ENCODE data around the gene CPT1A. TPM values are rescaled to one million over a fixed set of nuclear protein-coding genes. Genes with fewer than 3 reads are reported as not detected.

The CPT1A gene
- total and polyA plus RNA-seq, 10 of the 15 experiments (the other 5 are each of a cell fraction or from before 2014, with no cell fraction given) = 1.1 to 17.5 (median 6.0) TPM

DNA sequence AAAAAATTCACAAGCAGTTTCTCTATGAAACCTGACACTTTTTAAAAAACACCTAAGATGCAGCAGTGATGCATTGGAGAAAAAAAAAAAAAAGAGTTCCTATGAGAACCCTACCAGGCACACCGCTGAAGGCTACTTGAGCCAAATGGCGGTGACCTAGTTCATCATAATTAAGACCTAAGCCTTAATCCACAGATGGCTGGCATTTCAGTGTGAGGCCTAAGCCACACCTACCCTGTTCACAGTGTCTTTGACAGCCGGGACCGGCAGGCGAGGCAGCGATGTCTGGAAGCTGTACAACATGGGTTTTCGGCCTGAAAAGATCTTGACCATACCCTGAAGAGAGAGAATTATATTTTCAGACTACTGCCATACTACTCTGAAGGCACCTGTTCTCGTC is 38.0 kb downstream of the CPT1A start:
- no peaks in the 10 kb centered on the region for H3K79me2 ChIP-seq (ENCODE audit: control insufficient read depth, insufficient read depth, low read length)
- no peaks in the 10 kb centered on the region for H3K36me3 ChIP-seq (ENCODE audit: control insufficient read depth in 2 of 2, insufficient read depth in 2 of 2, low read length in 1 of 2)
- WGBS (ENCODE audit: insufficient coverage, insufficient replicate concordance, low lambda C conversion rate, missing lambda C conversion rate) = 94% methylated on average over 8 of the region's 8 CpGs
- BruUV-seq (replicated peaks) = no TSS peak
- no peaks in the 10 kb centered on the region for H3K27me3 ChIP-seq (replicated peaks in 1 of 2; ENCODE audit: control insufficient read depth in 2 of 2, insufficient read depth in 2 of 2, low read length in 1 of 2)
- H2AFZ ChIP-seq (ENCODE audit: control insufficient read depth, low read depth, low read length) = no peak overlapping the region
- TF ChIP-seq SUPT20H (IDR thresholded peaks at IDR 0.05; ENCODE audit: borderline replicate concordance, control insufficient read depth, low read depth, low read length) = no peak
- TF ChIP-seq SRF (IDR thresholded peaks at IDR 0.05; ENCODE audit: low read depth in 2 of 2, low read length in 2 of 2) = no peak
- TF ChIP-seq SMC3 (IDR thresholded peaks at IDR 0.05; ENCODE audit: borderline replicate concordance, low read length) = no peak
- TF ChIP-seq NKRF (conservative IDR thresholded peaks at IDR 0.05) = no peak
- no peak for TF ChIP-seq RAD51 (IDR thresholded peaks at IDR 0.05)
- no peak for TF ChIP-seq E2F4 (IDR thresholded peaks at IDR 0.05; ENCODE audit: low read depth, low read length)
- TF ChIP-seq CTCF (IDR thresholded peaks at IDR 0.05 in 2 of 3, conservative IDR thresholded peaks at IDR 0.05 in 1 of 3; ENCODE audit: control insufficient read depth in 2 of 3, extremely low read depth in 1 of 3, insufficient read depth in 1 of 3, low read depth in 3 of 3, low read length in 3 of 3) = no peak
- TF ChIP-seq EP300 (IDR thresholded peaks at IDR 0.05; ENCODE audit: borderline replicate concordance in 1 of 2, control insufficient read depth in 1 of 2, low read depth in 2 of 2, low read length in 2 of 2) = no peak
- no peak for TF ChIP-seq ZNF217 (IDR thresholded peaks at IDR 0.05)
- TF ChIP-seq, protein P1, sequence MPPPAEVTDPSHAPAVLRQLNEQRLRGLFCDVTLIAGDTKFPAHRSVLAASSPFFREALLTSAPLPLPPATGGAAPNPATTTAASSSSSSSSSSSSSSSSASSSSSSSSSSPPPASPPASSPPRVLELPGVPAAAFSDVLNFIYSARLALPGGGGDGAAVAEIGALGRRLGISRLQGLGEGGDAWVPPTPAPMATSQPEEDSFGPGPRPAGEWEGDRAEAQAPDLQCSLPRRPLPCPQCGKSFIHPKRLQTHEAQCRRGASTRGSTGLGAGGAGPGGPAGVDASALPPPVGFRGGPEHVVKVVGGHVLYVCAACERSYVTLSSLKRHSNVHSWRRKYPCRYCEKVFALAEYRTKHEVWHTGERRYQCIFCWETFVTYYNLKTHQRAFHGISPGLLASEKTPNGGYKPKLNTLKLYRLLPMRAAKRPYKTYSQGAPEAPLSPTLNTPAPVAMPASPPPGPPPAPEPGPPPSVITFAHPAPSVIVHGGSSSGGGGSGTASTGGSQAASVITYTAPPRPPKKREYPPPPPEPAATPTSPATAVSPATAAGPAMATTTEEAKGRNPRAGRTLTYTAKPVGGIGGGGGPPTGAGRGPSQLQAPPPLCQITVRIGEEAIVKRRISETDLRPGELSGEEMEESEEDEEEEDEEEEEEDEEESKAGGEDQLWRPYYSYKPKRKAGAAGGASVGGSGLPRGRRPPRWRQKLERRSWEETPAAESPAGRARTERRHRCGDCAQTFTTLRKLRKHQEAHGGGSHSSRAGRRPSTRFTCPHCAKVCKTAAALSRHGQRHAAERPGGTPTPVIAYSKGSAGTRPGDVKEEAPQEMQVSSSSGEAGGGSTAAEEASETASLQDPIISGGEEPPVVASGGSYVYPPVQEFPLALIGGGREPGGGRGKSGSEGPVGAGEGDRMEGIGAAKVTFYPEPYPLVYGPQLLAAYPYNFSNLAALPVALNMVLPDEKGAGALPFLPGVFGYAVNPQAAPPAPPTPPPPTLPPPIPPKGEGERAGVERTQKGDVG (CRISPR knock-in tag; IDR thresholded peaks at IDR 0.05) = no peak
- FAIRE-seq = no peak
- ChIA-PET CTCF (interaction anchor here (0.7 kb wide), 1 partner anchor 746 kb away, joined by 3 read pairs; no protein-coding TSS in a partner anchor), SMC1A (ENCODE audit: uncharacterized antibody, unreplicated experiment) (no interaction called here), RAD21 (ENCODE audit: unreplicated experiment) (no interaction called here), POLR2A (no interaction called here)
- intact Hi-C loops (cut with micrococcal nuclease; ENCODE audit: unreplicated experiment) = no loop called here
- H4K20me1 ChIP-seq (ENCODE audit: control insufficient read depth, insufficient read depth) = no peaks in the 10 kb centered on the region
- H3K9ac ChIP-seq (ENCODE audit: control insufficient read depth, insufficient read depth, low read length) = no peak overlapping the region
- no peak for ATAC-seq
- no peak overlapping the region for H3K4me2 ChIP-seq (ENCODE audit: control insufficient read depth, insufficient read depth)
- H3K9me3 ChIP-seq (replicated peaks; ENCODE audit: control insufficient read depth, insufficient read depth, low read length) = no peaks in the 10 kb centered on the region
- no peak overlapping the region for H3K27ac ChIP-seq (ENCODE audit: control insufficient read depth, insufficient read depth)
- in situ Hi-C loops (cut with MboI) = no loop called here
- no peak for DNase-seq (ENCODE audit: low read depth, low spot score)
- no peak overlapping the region for H3K4me3 ChIP-seq
- H3K4me1 ChIP-seq (ENCODE audit: control insufficient read depth, insufficient read depth, low read length) = no peaks in the 10 kb centered on the region
